Vagina (tissue), 2 donors: ENCODE measurements around the gene EHBP1L1.

Source experiments
- POLR2A ChIP-seq, 2 donors: fragments of 450-650 bp; IDR thresholded peaks; one replicate each; pipeline ENCODE4 v1.6.1; 2017; ENCODE audit warnings: antibody characterized with exemption in 2 of 2, mild to moderate bottlenecking in 2 of 2, moderate library complexity in 2 of 2
- POLR2AphosphoS5 ChIP-seq, 2 donors: sonication (generic); formaldehyde crosslinking; IDR thresholded peaks; one replicate each; pipeline ENCODE4 v1.9.0; 2017; ENCODE audit warnings: antibody characterized with exemption in 2 of 2, mild to moderate bottlenecking in 2 of 2, low read depth in 1 of 2; ENCODE audit not compliant: insufficient read depth in 1 of 2
- TF ChIP-seq, protein P1 (sequence below), 3 experiments: fragments of 450-650 bp in 2 of 3; fragments of 200-600 bp in 1 of 3; sonication (generic) in 1 of 3; IDR thresholded peaks; one replicate each; pipeline ENCODE4 v1.5.1; 2017 to 2019; ENCODE audit warnings: antibody characterized with exemption in 3 of 3, mild to moderate bottlenecking in 2 of 3, moderate library complexity in 2 of 3

DNA sequence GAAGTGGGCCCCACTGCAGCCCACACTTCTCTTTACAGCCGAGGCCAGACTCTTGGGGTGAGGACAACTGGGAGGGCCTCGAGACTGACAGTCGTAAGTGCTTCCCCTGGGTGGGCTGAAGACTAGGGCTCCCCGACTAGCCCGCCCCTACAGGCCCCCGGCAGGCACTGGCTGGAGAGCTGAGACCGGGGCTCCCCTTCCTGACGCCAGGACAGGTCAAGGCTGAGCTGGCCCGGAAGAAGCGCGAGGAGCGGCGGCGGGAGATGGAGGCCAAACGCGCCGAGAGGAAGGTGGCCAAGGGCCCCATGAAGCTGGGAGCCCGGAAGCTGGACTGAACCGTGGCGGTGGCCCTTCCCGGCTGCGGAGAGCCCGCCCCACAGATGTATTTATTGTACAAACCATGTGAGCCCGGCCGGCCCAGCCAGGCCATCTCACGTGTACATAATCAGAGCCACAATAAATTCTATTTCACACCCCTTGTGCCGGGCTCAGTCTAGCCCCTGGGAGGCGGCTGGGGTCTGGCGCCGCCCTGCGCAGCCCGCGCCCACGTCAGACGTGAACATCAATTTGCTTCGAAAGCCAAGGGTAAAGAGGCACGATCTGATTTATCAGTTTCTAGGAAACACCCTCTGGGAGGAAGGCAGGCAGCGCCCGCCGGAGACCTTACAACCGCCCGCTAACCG is 37.5 kb upstream of the EHBP1L1 start:
- TF ChIP-seq, protein P1, sequence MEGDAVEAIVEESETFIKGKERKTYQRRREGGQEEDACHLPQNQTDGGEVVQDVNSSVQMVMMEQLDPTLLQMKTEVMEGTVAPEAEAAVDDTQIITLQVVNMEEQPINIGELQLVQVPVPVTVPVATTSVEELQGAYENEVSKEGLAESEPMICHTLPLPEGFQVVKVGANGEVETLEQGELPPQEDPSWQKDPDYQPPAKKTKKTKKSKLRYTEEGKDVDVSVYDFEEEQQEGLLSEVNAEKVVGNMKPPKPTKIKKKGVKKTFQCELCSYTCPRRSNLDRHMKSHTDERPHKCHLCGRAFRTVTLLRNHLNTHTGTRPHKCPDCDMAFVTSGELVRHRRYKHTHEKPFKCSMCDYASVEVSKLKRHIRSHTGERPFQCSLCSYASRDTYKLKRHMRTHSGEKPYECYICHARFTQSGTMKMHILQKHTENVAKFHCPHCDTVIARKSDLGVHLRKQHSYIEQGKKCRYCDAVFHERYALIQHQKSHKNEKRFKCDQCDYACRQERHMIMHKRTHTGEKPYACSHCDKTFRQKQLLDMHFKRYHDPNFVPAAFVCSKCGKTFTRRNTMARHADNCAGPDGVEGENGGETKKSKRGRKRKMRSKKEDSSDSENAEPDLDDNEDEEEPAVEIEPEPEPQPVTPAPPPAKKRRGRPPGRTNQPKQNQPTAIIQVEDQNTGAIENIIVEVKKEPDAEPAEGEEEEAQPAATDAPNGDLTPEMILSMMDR (IDR thresholded peaks at IDR 0.05), result no peak
- TF ChIP-seq POLR2A (IDR thresholded peaks at IDR 0.05), result no peak
- TF ChIP-seq POLR2AphosphoS5 (IDR thresholded peaks at IDR 0.05; ENCODE audit: insufficient read depth in 1 of 2, low read depth in 1 of 2), result peak in 1 of 2 donors; percentile 46
